HepG2 (cell line): ENCODE measurements around the gene APOC4. TPM values are rescaled to one million over a fixed set of nuclear protein-coding genes. Genes with fewer than 3 reads are reported as not detected.

Experiments
- ARID5B ChIP-seq: IDR thresholded peaks from 2 replicates; pipeline ENCODE4 v1.4.0; 2020; ENCODE audit warnings: mild to moderate bottlenecking, missing genetic modification reagents
- BATF2 ChIP-seq: sonication (generic); formaldehyde crosslinking; IDR thresholded peaks from 2 replicates; pipeline ENCODE4 v1.8.0; 2022; ENCODE audit warnings: mild to moderate bottlenecking, missing genetic modification reagents, moderate library complexity
- BORCS8-MEF2B ChIP-seq: sonication (generic); formaldehyde crosslinking; IDR thresholded peaks from 2 replicates; pipeline ENCODE4 v1.8.0; 2022; ENCODE audit warnings: mild to moderate bottlenecking, missing genetic modification reagents
- BRF2 ChIP-seq: sonication (generic); formaldehyde crosslinking; IDR thresholded peaks from 2 replicates; pipeline ENCODE4 v1.8.1; 2022; ENCODE audit warnings: mild to moderate bottlenecking, missing genetic modification reagents
- CEBPG ChIP-seq: IDR thresholded peaks from 2 replicates; pipeline ENCODE4 v1.6.1; 2016
- FOSL2 ChIP-seq: sonication (generic); formaldehyde crosslinking; IDR thresholded peaks from 2 replicates; pipeline ENCODE4 v1.4.0; 2020; ENCODE audit warnings: missing genetic modification reagents
- HIVEP1 ChIP-seq: sonication (generic); formaldehyde crosslinking; IDR thresholded peaks from 2 replicates; pipeline ENCODE4 v1.4.0; 2020; ENCODE audit warnings: mild to moderate bottlenecking, missing genetic modification reagents
- KDM5B ChIP-seq: sonication (generic); formaldehyde crosslinking; IDR thresholded peaks from 2 replicates; pipeline ENCODE4 v1.4.0; 2020; ENCODE audit warnings: missing genetic modification reagents, mild to moderate bottlenecking, borderline replicate concordance
- KMT2B ChIP-seq: IDR thresholded peaks from 2 replicates; pipeline ENCODE4 v1.6.1; 2016; ENCODE audit warnings: missing genetic modification reagents, missing compliant biosample characterization
- LCORL ChIP-seq, 2 experiments: fragments of 450-650 bp in 1 of 2; sonication (generic) in 1 of 2; formaldehyde crosslinking in 1 of 2; IDR thresholded peaks; 2 replicates each; pipeline versions ENCODE4 v1.5.0 to v1.6.1; 2017 to 2020; ENCODE audit warnings: antibody characterized with exemption in 1 of 2, missing genetic modification reagents in 1 of 2
- MAFG ChIP-seq: sonication (generic); formaldehyde crosslinking; IDR thresholded peaks from 2 replicates; pipeline ENCODE4 v1.5.1; 2020; ENCODE audit warnings: mild to moderate bottlenecking, missing genetic modification reagents
- NRL ChIP-seq: sonication (generic); formaldehyde crosslinking; IDR thresholded peaks from 2 replicates; pipeline ENCODE4 v1.5.0; 2020; ENCODE audit warnings: missing genetic modification reagents, mild to moderate bottlenecking, moderate library complexity, borderline replicate concordance
- POLR2AphosphoS2 ChIP-seq: IDR thresholded peaks from 2 replicates; pipeline ENCODE4 v1.6.1; 2011; ENCODE audit warnings: low read depth, low read length, improper control_type of control experiment
- RXRB ChIP-seq: IDR thresholded peaks from 2 replicates; pipeline ENCODE4 v1.6.1; 2016; ENCODE audit warnings: borderline replicate concordance, missing genetic modification reagents, missing compliant biosample characterization
- SP2 ChIP-seq: sonication (generic); formaldehyde crosslinking; IDR thresholded peaks from 2 replicates; pipeline ENCODE4 v1.5.1; 2020; ENCODE audit warnings: mild to moderate bottlenecking, missing genetic modification reagents
- ZBTB2 ChIP-seq: sonication (generic); formaldehyde crosslinking; IDR thresholded peaks from 2 replicates; pipeline ENCODE4 v1.8.0; 2022; ENCODE audit warnings: low read depth, missing genetic modification reagents
- ZBTB38 ChIP-seq: sonication (generic); formaldehyde crosslinking; IDR thresholded peaks from 2 replicates; pipeline ENCODE4 v1.5.1; 2020; ENCODE audit warnings: mild to moderate bottlenecking, missing genetic modification reagents
- ZC3H4 ChIP-seq: sonication (generic); formaldehyde crosslinking; IDR thresholded peaks from 2 replicates; pipeline ENCODE4 v1.4.0; 2020; ENCODE audit warnings: missing genetic modification reagents, borderline replicate concordance
- ZFP36L1 ChIP-seq: sonication (generic); formaldehyde crosslinking; IDR thresholded peaks from 2 replicates; pipeline ENCODE4 v1.8.0; 2022; ENCODE audit warnings: mild to moderate bottlenecking, missing genetic modification reagents, moderate library complexity
- ZMAT3 ChIP-seq: sonication (generic); formaldehyde crosslinking; conservative IDR thresholded peaks from 2 replicates; pipeline ENCODE4 v1.7.0; 2021; ENCODE audit warnings: missing genetic modification reagents
- ZNF264 ChIP-seq: sonication (generic); formaldehyde crosslinking; IDR thresholded peaks from 2 replicates; pipeline ENCODE4 v1.4.0; 2020; ENCODE audit warnings: missing genetic modification reagents
- ZNF468 ChIP-seq: sonication (generic); formaldehyde crosslinking; IDR thresholded peaks from 2 replicates; pipeline ENCODE4 v1.8.0; 2022; ENCODE audit warnings: mild to moderate bottlenecking, moderate library complexity, missing genetic modification reagents
- ZNF550 ChIP-seq: sonication (generic); formaldehyde crosslinking; IDR thresholded peaks from 2 replicates; pipeline ENCODE4 v1.4.0; 2020; ENCODE audit warnings: mild to moderate bottlenecking, missing genetic modification reagents, borderline replicate concordance
- ZNF570 ChIP-seq: sonication (generic); formaldehyde crosslinking; IDR thresholded peaks from 2 replicates; pipeline ENCODE4 v1.4.0; 2020; ENCODE audit warnings: mild to moderate bottlenecking, missing genetic modification reagents, borderline replicate concordance
- polyA plus RNA-seq, 8 experiments: library from polyadenylated mRNA; depleted of rRNA in 3 of 8; stranded (reverse) in 7 of 8; unstranded in 1 of 8; fragments of >200 nt; fragmentation: Illumina TruSeq in 4 of 8; extraction: Trizol in 4 of 8; gene quantifications; 2 replicates each; pipeline versions ENCODE4 v1.2.1 to v1.2.3, GENCODE V29; 2011 to 2016; ENCODE audit warnings: low read depth in 4 of 8, missing spikeins in 1 of 8, mixed read lengths in 1 of 8; ENCODE audit not compliant: insufficient read depth in 1 of 8
- total RNA-seq, 5 experiments: library from RNA; depleted of rRNA; stranded (reverse); fragments of >200 nt; fragmentation: Illumina TruSeq; extraction: Trizol; gene quantifications; 2 replicates each; pipeline ENCODE4 v1.2.3, GENCODE V29; 2016; ENCODE audit warnings: low read depth in 1 of 5

Gene APOC4
- total and polyA plus RNA-seq, 2 of the 13 experiments (the other 11 are each of a cell fraction or from before 2014, with no cell fraction given) = 0.46 TPM; not detected in 1

- TF ChIP-seq ARID5B (CRISPR knock-in tag) (no peak), ZC3H4 (0 out of 2 replicates have a peak, but pooled peaks have one; percentile 35), ZFP36L1 (CRISPR knock-in tag) (no peak), MAFG (CRISPR knock-in tag) (no peak), ZNF550 (CRISPR knock-in tag) (0 out of 2 replicates have a peak, but pooled peaks have one; percentile 48), ZBTB38 (CRISPR knock-in tag) (peak; percentile 51; the same call in 1 of the 2 replicates), HIVEP1 (CRISPR knock-in tag) (peak; percentile 29; the same call in 1 of the 2 replicates), BRF2 (CRISPR knock-in tag) (no peak), SP2 (CRISPR knock-in tag) (no peak), CEBPG (CRISPR knock-in tag) (no peak), RXRB (CRISPR knock-in tag) (no peak), POLR2AphosphoS2 (0 out of 2 replicates have a peak, but pooled peaks have one; percentile 53), ZNF570 (CRISPR knock-in tag) (no peak), FOSL2 (CRISPR knock-in tag) (no peak), ZMAT3 (CRISPR knock-in tag) (0 out of 2 replicates have a peak, but pooled peaks have one; percentile 52), BATF2 (no peak), ZNF264 (no peak), KMT2B (CRISPR knock-in tag) (0 out of 2 replicates have a peak, but pooled peaks have one; percentile 4), LCORL (IDR thresholded peaks at IDR 0.05) (no peak), LCORL (CRISPR knock-in tag; IDR thresholded peaks at IDR 0.05) (peak; percentile 12), ZNF468 (CRISPR knock-in tag) (no peak), BORCS8-MEF2B (CRISPR knock-in tag) (peak; percentile 18; the same call in 1 of the 2 replicates), ZBTB2 (CRISPR knock-in tag) (0 out of 2 replicates have a peak, but pooled peaks have one; percentile 25), KDM5B (CRISPR knock-in tag) (no peak), NRL (CRISPR knock-in tag) (no peak)
Observed at GRCh38 chr19:44904426-44904994, 37.5 kb upstream of the APOC4 start (continued).
